Fibroblast of upper back skin (primary cell): ENCODE results near the gene TMEM219.
"Not testable (repeated sequence)": the region's sequence is repeated elsewhere in the genome, so short reads cannot be mapped to it uniquely, and the experiment has no call there.

Experiments used
- DNase-seq: peaks from one replicate; pipeline ENCODE4 v3.0.0-alpha.2; 2013

Gene TMEM219

GRCh38 chr16:29951625-29952365 lies 10.1 kb upstream of the TMEM219 start:
- DNase-seq: no peak

- DNase-seq: no peak
Measured at GRCh38 chr16:29958756-29959155, 3.1 kb upstream of the TMEM219 start.

DNA sequence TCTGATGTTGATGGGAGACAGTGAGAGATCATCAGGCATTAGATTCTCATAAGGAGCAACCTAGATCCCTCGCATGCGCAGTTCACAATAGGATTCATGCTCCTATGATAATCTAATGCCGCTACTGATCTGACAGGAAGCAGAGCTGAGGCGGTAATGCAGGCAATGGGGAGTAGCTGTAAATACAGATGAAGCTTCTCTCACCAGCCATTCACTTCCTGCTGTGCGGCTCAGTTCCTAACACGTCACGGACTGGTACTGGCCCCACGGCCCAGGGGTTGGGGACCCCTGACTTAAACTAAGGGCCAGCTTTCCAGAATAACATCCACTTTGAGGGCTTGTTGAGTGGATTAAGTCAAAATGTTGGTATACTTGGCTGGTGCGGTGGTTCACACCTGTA lies 2.6 kb upstream of the TMEM219 start:
- no peak for DNase-seq

- not testable (repeated sequence) for DNase-seq
Measured at GRCh38 chr16:29959821-29960220, 2.1 kb upstream of the TMEM219 start.

DNA sequence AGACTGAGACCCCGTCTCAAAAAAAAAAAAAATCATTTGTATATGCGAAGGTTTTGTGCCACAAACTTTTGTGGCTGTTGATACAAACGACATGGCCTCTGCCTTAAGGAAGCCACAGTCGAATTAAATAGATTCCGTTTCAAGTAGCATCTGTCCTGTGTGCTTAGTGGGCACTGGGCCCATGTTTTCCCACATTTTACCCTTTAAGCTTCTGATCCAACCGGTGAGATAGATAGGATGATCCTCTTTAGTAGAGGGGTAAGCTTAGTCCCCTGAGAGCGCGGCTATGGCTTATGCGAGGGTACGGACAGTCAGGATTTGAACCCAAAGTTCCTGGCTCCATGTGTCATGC lies 776 bp upstream of the TMEM219 start:
- DNase-seq: no peak

- no peak for DNase-seq
Measured at GRCh38 chr16:29962344-29962994, 590 bp downstream of the TMEM219 start.

GRCh38 chr16:29963021-29963743 lies 1.3 kb downstream of the TMEM219 start:
- no peak for DNase-seq

GRCh38 chr16:29968205-29968604 lies 6.3 kb downstream of the TMEM219 start:
- no peak for DNase-seq

GRCh38 chr16:29971304-29971703 lies 9.4 kb downstream of the TMEM219 start:
- no peak for DNase-seq

GRCh38 chr16:29972500-29972899 lies 10.6 kb downstream of the TMEM219 start:
- no peak for DNase-seq

DNA sequence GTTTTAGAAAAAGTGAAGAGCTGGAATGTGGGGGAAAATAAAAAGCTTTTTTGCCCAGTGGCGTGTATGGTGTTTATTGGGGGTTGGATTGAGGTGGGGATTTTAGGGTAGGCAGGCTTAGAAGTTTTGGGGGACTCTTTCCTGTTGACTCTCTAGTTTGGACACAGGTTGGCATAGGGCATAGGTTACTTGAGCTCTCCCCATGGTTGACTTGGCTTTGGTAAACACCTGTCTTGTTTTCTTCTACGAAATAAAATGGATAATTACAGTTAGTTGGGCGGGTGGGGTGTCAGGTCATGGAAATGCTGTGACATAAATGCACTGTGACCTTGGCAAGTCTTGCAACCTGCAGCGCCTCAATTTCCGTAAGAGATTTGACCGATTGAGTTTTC lies 11.1 kb downstream of the TMEM219 start:
- no peak for DNase-seq

DNA sequence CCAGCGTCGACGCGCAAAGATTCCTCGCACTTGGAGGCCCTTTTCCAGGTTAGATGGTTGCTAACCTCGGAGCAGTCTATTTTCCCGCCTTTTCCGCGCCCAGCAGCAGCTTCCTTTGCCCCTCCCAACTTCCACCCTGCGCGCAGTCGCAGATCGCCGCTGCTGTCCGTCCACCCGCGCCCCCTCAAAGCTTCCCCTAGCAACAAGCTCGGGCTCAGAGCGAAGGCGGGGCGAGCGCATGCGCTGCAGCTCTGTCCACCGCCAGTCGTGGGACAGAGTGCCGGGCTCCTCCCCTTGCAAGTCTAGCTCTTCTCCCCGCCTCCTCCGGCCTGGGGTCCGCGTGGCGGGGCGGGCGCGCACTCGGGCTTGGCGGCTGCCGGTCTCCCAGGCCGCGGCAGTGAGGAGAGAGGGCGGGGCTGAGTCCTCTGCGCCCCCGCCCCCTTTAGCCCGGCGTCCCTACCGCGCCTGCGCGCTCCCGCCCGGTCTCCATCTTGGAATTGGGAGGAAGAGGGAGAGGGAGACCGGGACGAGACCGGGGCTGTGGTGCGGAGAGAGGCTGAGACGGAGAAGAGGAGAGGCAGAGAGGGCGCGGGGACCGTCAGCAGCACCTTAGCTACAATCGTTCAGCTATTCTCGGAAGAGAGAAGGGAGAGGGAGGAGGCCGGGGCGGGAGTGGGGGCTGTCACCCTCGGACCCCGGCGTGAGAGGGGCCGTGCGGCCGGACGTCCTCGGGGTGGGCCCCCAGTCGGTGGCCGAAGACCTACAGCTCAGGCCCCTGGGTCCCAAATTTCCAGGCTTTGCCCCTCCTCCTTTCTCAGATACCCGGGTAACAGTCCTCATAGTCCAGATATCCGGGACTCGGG lies 11.7 kb downstream of the TMEM219 start, which contains the start of gene TAOK2:
TSS of gene TAOK2 (plus strand) at position 485 of the 863 bp plus-strand sequence. CDS start 3,905 bp downstream, outside the sequence.
- peak; percentile 99 for DNase-seq

- no peak for DNase-seq
Measured at GRCh38 chr16:29974291-29975133, 12.6 kb downstream of the TMEM219 start.

DNA sequence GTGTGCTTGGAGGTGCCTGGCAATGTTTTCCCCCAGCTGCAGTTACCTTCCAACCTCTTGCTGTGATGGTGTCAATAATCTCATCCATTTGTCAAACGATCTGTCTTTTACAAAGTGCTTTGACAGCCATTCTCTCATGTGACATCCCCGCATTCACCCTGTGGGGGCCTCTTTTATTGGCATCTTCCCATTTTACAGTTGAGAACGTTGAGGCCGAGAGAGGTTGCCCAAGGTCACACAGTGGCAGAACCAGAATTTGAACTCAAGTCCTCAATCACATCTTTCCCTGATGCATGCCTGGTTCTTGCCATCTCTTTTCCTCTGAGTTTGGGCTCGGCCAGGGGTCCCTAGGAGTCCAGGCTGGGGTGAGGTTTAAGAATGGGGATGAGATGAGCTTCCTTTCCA lies 13.3 kb downstream of the TMEM219 start:
- DNase-seq: no peak

DNA sequence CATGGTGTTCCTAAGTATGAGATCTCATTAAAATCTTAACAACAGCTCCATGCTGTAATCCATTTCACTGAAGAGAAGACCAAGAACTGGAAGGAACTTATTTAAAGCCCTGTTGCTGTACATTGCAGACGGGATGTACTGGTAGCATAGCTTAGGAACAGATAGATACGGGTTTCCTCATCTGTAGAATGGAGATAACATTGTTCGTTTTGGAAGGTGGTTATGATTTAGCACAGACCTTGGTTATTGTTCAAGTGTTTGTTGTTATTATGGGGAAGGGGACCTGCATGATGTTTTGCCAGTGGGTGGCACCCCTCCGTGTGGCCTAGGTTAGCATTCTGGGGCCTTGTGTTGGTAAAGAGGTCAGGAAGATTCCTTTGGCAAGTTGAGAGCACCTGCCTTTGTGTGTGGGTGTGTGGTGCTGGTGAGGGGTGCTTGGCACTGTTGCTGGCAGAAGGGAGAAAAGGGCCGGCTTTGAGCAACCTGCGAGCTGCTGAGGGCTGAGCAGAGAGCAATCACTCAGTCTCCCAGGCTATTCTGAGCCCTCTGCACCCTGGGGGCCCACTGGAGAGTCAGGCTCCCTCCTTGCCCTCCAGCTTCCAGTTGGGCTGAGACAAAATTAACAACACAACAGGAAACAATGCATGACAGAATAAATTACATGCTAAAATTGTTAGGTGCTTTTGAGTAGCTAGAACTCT lies 14.1 kb downstream of the TMEM219 start:
- DNase-seq: no peak

GRCh38 chr16:29977063-29977825 lies 15.4 kb downstream of the TMEM219 start:
- DNase-seq: no peak

GRCh38 chr16:29978081-29978480 lies 16.2 kb downstream of the TMEM219 start:
- DNase-seq: no peak

DNA sequence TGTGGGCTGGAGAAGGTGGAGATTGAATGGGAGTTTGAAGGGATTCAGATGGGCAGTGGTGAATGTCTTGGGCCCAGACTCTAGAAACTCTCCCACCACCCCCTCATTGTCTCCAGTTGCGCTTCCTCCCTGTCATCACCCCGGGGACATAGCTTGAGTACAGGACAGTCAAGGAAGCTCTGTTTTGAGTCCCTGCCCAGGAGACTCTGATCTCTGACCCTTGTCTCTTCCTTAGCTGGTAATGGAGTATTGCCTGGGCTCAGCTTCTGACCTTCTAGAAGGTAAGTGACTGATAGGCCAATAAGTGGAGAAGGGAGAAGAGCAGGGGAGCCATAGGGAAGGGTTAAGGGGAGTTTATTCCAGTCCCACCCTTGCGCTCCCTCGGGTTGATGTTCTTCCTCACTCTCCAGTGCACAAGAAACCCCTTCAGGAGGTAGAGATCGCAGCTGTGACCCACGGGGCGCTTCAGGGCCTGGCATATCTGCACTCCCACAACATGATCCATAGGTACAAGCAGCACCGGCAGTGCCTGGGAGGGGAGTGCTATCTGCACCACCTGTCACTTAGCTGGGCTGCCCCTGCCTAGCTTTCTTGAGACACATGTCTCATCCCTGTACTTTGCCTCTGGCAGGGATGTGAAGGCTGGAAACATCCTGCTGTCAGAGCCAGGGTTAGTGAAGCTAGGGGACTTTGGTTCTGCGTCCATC lies 16.8 kb downstream of the TMEM219 start:
- DNase-seq: no peak

DNA sequence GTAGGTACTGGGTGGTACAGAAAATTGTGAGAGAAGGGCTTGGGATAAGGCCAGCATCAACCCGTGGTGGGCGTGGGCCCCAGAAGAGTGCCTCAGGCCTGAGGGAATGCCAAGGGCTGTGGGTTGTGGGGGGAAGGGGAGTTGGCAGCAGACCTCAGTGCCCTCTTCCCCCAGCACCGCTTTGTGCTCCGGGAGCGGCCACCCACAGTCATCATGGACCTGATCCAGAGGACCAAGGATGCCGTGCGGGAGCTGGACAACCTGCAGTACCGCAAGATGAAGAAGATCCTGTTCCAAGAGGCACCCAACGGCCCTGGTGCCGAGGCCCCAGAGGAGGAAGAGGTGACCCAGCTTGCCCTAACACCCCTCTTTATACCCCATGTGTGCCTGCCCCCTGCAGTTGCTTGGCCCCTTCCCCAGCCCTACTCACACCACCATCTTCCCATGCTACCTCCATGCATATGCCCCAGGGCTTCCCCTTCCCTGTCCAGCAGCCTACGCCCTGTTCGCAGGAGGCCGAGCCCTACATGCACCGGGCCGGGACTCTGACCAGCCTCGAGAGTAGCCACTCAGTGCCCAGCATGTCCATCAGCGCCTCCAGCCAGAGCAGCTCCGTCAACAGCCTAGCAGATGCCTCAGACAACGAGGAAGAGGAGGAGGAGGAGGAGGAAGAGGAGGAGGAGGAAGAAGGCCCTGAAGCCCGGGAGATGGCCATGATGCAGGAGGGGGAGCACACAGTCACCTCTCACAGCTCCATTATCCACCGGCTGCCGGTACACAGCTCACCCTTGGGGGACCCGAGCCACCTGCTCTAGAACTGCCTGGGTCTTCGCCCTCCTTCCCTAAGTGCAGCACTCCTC lies 20.9 kb downstream of the TMEM219 start:
- no peak for DNase-seq
